Ovary (tissue), 9 donors: Measurements from ENCODE around the gene MLN. TPM values are rescaled to one million over a fixed set of nuclear protein-coding genes. Genes with fewer than 3 reads are reported as not detected.

Experiments used
- DNase-seq, 5 donors: peaks; one replicate each; pipeline ENCODE4 v3.0.0-alpha.2; 2019 to 2020
- H3K27ac ChIP-seq, 2 donors: fragments of 200-600 bp; one replicate each; pipeline versions ENCODE4 v1.5.1 to v1.8.0; 2019 to 2022
- H3K27me3 ChIP-seq: fragments of 200-600 bp; one replicate; pipeline ENCODE4 v1.8.0; 2022
- H3K36me3 ChIP-seq: fragments of 200-600 bp; sonication (generic); one replicate; pipeline ENCODE4 v1.5.1; 2019
- H3K4me1 ChIP-seq: one replicate; pipeline ENCODE4 v1.8.1; 2013; ENCODE audit warnings: mild to moderate bottlenecking, moderate library complexity; ENCODE audit not compliant: insufficient read depth
- H3K4me3 ChIP-seq: fragments of 200-600 bp; sonication (generic); one replicate; pipeline ENCODE4 v1.5.1; 2017
- H3K9me3 ChIP-seq, 2 donors: fragments of 200-600 bp in 1 of 2; sonication (generic) in 1 of 2; one replicate each; pipeline versions ENCODE4 v1.5.1 to v1.8.1; 2013 to 2019; ENCODE audit warnings: mild to moderate bottlenecking in 1 of 2, moderate library complexity in 1 of 2
- EP300 ChIP-seq: sonication (generic); formaldehyde crosslinking; IDR thresholded peaks from one replicate; pipeline ENCODE4 v1.6.1; 2017; ENCODE audit warnings: antibody characterized with exemption
- POLR2A ChIP-seq: fragments of 450-650 bp; IDR thresholded peaks from one replicate; pipeline ENCODE4 v1.6.1; 2017; ENCODE audit warnings: antibody characterized with exemption, mild to moderate bottlenecking, moderate library complexity
- WGBS, 3 donors: extraction: QIAGEN DNeasy Blood & Tissue Kit in 1 of 3; methylation state at CpG; one replicate each; pipeline versions ENCODE4 v1.1.5 to v1.1.7; 2013 to 2017; 5-methylcytosine and 5-hydroxymethylcytosine counted together
- intact Hi-C, 4 donors: fragments of 100-400 bp; cut with DNase I; formaldehyde crosslinking; loops; one replicate each; pipeline versions ENCODE4 v1.11.0 to v1.15.1; 2022 to 2023
- polyA plus RNA-seq, 2 donors: library from polyadenylated mRNA; stranded (reverse); fragments of 200-250 nt in 1 of 2; fragments of 350-450 nt in 1 of 2; fragmentation: Illumina TruSeq in 1 of 2; extraction: RNeasy Lipid Tissue Mini Kit (QIAGEN cat#74804) in 1 of 2; gene quantifications; one replicate each; pipeline ENCODE4 v1.2.3, GENCODE V29; 2013 to 2014
- total RNA-seq, 7 donors: library from RNA; depleted of rRNA in 2 of 7; stranded (reverse); fragments of >200 nt in 2 of 7; fragmentation: NEBNext Ultra II Directional in 3 of 7; extraction: Animal tissue kit (Norgen Biotek cat#: 25700) in 3 of 7; gene quantifications; one replicate each; pipeline versions ENCODE4 v1.1.0 to v1.2.4, GENCODE V29; 2016 to 2023
- TF ChIP-seq, protein P1 (sequence below), 3 donors: fragments of 450-650 bp in 2 of 3; fragments of 200-600 bp in 1 of 3; IDR thresholded peaks; one replicate each; pipeline versions ENCODE4 v1.5.1 to v1.8.0; 2016 to 2022; ENCODE audit warnings: antibody characterized with exemption in 3 of 3, mild to moderate bottlenecking in 1 of 3
- donor health status: DM: no; HTN: no; CAD: no; lungs with moderate emphysema.
- donor health status: DM: no; HTN: no; CAD: no.
- donor health status: Bipolar disorder and iron deficiency.
- donor health status: DM: yes; HTN: yes; CAD: no.
- donor health status: DM: no; HTN: no; CAD: no.
- donor health status: DM: yes; HTN: yes; CAD: no.

MLN gene
- total and polyA plus RNA-seq, 9 donors = not detected

GRCh38 chr6:33785778-33786177 is 18.0 kb downstream of the MLN start:
- intact Hi-C loops = loop anchor here in 1 of 4 donors (5.0 kb wide), 1 partner anchor 208 kb away; no protein-coding TSS in a partner anchor
- DNase-seq = no peak
- no peak overlapping the region for H3K27ac ChIP-seq
- no peaks in the 10 kb centered on the region for H3K9me3 ChIP-seq
- H3K4me1 ChIP-seq = peaks cover 22% of the 10 kb centered on the region
- no peak overlapping the region for H3K4me3 ChIP-seq
- H3K36me3 ChIP-seq = no peaks in the 10 kb centered on the region
- WGBS, 3 donors = 42 to 44% (median 42%) methylated on average over 3 of the region's 3 CpGs
- H3K27me3 ChIP-seq = no peaks in the 10 kb centered on the region
- TF ChIP-seq, protein P1, sequence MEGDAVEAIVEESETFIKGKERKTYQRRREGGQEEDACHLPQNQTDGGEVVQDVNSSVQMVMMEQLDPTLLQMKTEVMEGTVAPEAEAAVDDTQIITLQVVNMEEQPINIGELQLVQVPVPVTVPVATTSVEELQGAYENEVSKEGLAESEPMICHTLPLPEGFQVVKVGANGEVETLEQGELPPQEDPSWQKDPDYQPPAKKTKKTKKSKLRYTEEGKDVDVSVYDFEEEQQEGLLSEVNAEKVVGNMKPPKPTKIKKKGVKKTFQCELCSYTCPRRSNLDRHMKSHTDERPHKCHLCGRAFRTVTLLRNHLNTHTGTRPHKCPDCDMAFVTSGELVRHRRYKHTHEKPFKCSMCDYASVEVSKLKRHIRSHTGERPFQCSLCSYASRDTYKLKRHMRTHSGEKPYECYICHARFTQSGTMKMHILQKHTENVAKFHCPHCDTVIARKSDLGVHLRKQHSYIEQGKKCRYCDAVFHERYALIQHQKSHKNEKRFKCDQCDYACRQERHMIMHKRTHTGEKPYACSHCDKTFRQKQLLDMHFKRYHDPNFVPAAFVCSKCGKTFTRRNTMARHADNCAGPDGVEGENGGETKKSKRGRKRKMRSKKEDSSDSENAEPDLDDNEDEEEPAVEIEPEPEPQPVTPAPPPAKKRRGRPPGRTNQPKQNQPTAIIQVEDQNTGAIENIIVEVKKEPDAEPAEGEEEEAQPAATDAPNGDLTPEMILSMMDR (IDR thresholded peaks at IDR 0.05) = no peak
- no peak for TF ChIP-seq EP300
- TF ChIP-seq POLR2A = no peak

GRCh38 chr6:33784787-33785186 is 19.0 kb downstream of the MLN start:
- no peak for DNase-seq
- Histone ChIP-seq H3K27me3 (no peaks in the 10 kb centered on the region), H3K36me3 (no peaks in the 10 kb centered on the region), H3K4me3 (no peak overlapping the region), H3K9me3 (no peaks in the 10 kb centered on the region), H3K27ac (no peak overlapping the region), H3K4me1 (peaks cover 22% of the 10 kb centered on the region)
- intact Hi-C loops = loop anchor here in 1 of 4 donors (5.0 kb wide), 1 partner anchor 207 kb away; no protein-coding TSS in a partner anchor
- TF ChIP-seq POLR2A (no peak), EP300 (no peak)
- TF ChIP-seq, protein P1 (IDR thresholded peaks at IDR 0.05) = no peak
- WGBS, 3 donors = 71 to 79% (median 71%) methylated on average over 13 of the region's 13 CpGs

DNA sequence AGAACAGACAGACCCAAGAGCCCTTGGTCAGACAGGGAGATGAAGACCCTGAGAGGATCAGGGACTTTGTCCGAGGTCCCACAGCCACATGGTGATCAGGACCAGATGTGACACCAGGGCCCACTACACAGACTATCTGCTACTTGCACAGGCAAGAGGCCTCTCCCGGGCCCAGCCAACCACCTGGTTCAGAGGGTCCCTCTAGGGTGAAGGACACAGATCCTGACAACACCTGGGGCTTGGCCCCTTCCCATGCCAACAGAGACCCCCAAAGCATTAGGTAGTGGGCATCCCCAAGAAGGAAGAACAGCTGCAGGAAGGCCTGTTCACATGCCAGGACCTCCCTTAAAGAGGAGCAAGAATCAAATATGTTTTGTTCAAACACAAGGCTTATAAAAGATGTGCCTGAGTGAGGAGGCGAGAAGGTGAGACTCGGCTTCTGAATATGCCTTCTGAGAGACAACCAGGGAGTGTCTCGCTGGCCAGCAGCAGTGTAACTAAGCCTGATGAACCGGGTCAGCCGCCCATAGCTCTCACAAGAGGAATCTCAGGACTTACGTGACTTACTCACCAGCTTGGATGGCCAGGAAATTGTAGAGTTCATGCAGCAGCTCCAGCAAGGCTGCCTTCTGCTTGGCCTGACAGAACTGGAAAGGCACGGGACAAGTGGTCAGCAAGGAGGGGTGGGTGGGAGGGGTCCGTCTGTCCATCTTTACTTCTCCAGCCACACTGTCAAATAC is 19.9 kb downstream of the MLN start:
- H3K27ac ChIP-seq = no peak overlapping the region
- DNase-seq = no peak
- no peak overlapping the region for H3K4me3 ChIP-seq
- H3K4me1 ChIP-seq = peaks cover 19% of the 10 kb centered on the region
- H3K27me3 ChIP-seq = no peaks in the 10 kb centered on the region
- 83 to 90% (median 88%) methylated on average over 10 of the region's 10 CpGs for WGBS, 3 donors
- H3K36me3 ChIP-seq = no peaks in the 10 kb centered on the region
- intact Hi-C loops = no loop called here
- no peak for TF ChIP-seq POLR2A
- TF ChIP-seq, protein P1 (IDR thresholded peaks at IDR 0.05) = no peak
- TF ChIP-seq EP300 = no peak
- H3K9me3 ChIP-seq = no peaks in the 10 kb centered on the region

DNA sequence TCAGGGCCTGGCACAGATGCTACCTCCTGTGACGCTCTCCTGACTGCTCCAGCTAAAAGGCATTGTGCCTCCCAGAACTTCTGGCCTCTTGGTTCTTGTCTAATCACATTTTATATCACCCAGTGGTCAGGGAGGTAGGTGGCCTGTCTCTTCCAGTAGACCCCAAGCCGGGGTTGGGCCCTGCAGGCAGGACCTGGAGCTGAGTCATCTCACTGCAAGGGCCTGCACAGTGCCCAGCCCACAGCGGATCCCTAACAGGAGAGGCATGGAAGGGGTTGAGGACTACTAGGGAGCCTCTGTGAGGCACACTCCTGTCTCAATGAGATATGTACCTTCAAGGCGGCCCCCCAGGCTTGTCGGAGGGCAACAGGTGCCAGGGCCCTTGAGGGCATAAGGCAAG is 21.2 kb downstream of the MLN start:
- H3K36me3 ChIP-seq = no peaks in the 10 kb centered on the region
- DNase-seq = no peak
- H3K9me3 ChIP-seq = no peaks in the 10 kb centered on the region
- WGBS, 3 donors = 92 to 95% (median 95%) methylated on average over 5 of the region's 5 CpGs
- intact Hi-C loops = no loop called here
- H3K4me3 ChIP-seq = no peak overlapping the region
- TF ChIP-seq, protein P1 (IDR thresholded peaks at IDR 0.05) = no peak
- TF ChIP-seq EP300 (no peak), POLR2A (no peak)
- H3K4me1 ChIP-seq = peaks cover 15% of the 10 kb centered on the region
- H3K27ac ChIP-seq = no peak overlapping the region
- no peaks in the 10 kb centered on the region for H3K27me3 ChIP-seq
